ENCODE results near the gene PIGN. TPM values are rescaled to one million over a fixed set of nuclear protein-coding genes. Genes with fewer than 3 reads are reported as not detected.

PIGN gene, protein sequence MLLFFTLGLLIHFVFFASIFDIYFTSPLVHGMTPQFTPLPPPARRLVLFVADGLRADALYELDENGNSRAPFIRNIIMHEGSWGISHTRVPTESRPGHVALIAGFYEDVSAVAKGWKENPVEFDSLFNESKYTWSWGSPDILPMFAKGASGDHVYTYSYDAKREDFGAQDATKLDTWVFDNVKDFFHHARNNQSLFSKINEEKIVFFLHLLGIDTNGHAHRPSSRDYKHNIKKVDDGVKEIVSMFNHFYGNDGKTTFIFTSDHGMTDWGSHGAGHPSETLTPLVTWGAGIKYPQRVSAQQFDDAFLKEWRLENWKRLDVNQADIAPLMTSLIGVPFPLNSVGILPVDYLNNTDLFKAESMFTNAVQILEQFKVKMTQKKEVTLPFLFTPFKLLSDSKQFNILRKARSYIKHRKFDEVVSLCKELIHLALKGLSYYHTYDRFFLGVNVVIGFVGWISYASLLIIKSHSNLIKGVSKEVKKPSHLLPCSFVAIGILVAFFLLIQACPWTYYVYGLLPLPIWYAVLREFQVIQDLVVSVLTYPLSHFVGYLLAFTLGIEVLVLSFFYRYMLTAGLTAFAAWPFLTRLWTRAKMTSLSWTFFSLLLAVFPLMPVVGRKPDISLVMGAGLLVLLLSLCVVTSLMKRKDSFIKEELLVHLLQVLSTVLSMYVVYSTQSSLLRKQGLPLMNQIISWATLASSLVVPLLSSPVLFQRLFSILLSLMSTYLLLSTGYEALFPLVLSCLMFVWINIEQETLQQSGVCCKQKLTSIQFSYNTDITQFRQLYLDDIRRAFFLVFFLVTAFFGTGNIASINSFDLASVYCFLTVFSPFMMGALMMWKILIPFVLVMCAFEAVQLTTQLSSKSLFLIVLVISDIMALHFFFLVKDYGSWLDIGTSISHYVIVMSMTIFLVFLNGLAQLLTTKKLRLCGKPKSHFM
- 10 to 100 TPM; 10.5 to 13.7 TPM for polyA plus RNA-seq

DNA sequence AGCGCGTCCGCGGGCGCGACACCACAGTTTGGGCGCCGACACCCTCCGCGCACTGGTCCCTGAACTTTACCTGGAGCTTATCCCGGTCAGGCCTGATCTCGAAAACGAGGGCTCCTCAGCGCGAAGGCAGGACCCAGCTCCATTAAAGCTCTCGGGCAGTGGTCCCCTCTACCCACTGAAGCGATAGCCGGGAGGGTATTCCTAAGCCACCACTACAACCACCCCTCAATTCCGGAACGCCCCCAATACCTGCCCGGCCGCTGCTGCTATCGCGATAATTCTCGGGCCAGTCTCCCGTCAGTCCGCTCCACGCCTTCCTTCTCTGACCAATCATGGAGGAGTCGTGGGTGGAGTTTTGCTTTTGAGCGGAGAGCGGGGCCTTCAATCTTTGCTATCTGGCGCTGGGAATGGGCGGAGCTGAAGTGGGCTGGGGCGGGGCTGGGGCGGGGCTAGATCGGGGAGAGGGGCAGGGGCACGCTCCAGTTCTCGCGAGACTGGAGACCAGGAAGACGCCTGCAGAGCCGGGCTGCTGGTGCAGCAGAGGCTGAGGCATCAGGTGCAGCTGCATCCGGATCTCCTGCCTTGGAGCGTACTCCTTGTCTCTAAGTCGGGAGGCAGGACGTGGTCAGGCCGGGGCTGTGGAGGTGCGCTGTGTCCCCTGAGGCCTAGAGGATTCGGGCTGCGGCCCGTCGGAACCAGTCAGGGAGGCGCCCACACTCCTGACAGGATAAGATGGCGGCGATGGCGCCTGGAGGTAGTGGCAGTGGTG is at the start of gene PIGN, which contains the start of gene RELCH:
Gene PIGN, minus strand, starts transcription at position 283 of the 769 bp plus-strand sequence. CDS start 25,703 bp downstream, outside the sequence.
Gene RELCH, plus strand, starts transcription at position 482 of the 769 bp plus-strand sequence. Its CDS starts 251 bp downstream, at position 733.
- peaks cover 0 to 2% of the 10 kb centered on the region in 2 donors for H3K4me1 ChIP-seq (ENCODE audit: control insufficient read depth in 2 of 2, insufficient read depth in 2 of 2, low read length in 1 of 2)
- 0% methylated on average over 55 of the region's 55 CpGs for WGBS, 2 donors
- no peaks in the 10 kb centered on the region for H3K9me3 ChIP-seq (ENCODE audit: control insufficient read depth in 2 of 2, insufficient read depth in 1 of 2, low read depth in 1 of 2, low read length in 1 of 2)
- H3K27me3 ChIP-seq (ENCODE audit: control insufficient read depth in 1 of 2, insufficient read depth in 2 of 2, low read length in 2 of 2) = no peaks in the 10 kb centered on the region
- H3K4me3 ChIP-seq (ENCODE audit: low read depth in 1 of 2, low read length in 2 of 2) = peak within 1 kb of the TSS; percentile 98 to 99
- peak within 1 kb of the TSS; percentile 86 to 98 for H3K27ac ChIP-seq (ENCODE audit: low read depth in 2 of 2, low read length in 1 of 2)
- H3K36me3 ChIP-seq (ENCODE audit: control insufficient read depth in 2 of 2, insufficient read depth in 2 of 2, low read length in 1 of 2) = no peaks in the 10 kb centered on the region

DNA sequence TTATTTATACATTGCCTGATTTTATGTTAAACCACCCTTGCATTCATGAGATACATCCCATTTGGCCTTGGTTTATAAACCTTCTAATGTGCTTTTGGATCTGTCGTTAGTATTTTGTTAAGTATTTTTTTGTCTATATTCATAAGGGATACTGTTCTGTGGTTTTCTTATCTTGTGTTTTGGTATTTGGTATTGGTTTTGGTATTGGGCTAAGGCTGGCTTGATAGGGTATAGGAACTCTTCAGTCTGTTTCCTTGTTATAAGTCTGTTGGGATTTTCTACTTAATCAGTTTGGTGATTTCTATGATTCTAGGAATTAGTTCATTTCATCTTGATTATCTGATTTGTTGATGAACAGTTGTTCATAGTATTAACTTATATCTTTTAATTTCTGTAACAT is 49.4 kb upstream of the PIGN start:
- Histone ChIP-seq H3K27me3 (ENCODE audit: control insufficient read depth in 1 of 2, insufficient read depth in 2 of 2, low read length in 2 of 2) (no peaks in the 10 kb centered on the region), H3K9me3 (ENCODE audit: control insufficient read depth in 2 of 2, insufficient read depth in 1 of 2, low read depth in 1 of 2, low read length in 1 of 2) (no peaks in the 10 kb centered on the region), H3K4me3 (ENCODE audit: low read depth in 1 of 2, low read length in 2 of 2) (no peak overlapping the region), H3K4me1 (ENCODE audit: control insufficient read depth in 2 of 2, insufficient read depth in 2 of 2, low read length in 1 of 2) (no peaks in the 10 kb centered on the region), H3K36me3 (ENCODE audit: control insufficient read depth in 2 of 2, insufficient read depth in 2 of 2, low read length in 1 of 2) (peaks cover 0 to 6% of the 10 kb centered on the region in 2 donors), H3K27ac (ENCODE audit: low read depth in 2 of 2, low read length in 1 of 2) (no peak overlapping the region)
- 95 to 98% methylated on average over 1 of the region's 1 CpG for WGBS, 2 donors

DNA sequence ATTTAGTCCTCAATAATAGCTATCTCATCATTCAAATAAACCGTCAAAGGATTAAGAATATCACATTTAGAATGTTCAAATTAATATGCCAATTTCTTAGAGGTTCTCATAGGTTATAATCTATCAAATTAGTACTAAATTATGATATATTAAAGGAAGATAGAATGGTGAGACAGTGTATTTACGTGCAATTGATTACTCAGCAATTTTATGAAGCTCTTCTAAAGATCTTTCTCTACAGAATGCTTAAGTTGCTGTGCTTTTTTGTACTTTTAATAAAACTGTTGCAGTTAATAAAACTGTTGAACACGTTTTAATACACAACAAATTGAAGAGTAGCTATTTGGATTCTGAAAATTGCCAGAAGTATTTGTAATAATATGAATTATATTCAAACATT is 39.2 kb upstream of the PIGN start:
- H3K4me3 ChIP-seq (ENCODE audit: low read depth in 1 of 2, low read length in 2 of 2) = no peak overlapping the region
- peaks cover 0 to 2% of the 10 kb centered on the region in 2 donors for H3K36me3 ChIP-seq (ENCODE audit: control insufficient read depth in 2 of 2, insufficient read depth in 2 of 2, low read length in 1 of 2)
- peaks cover 0 to 2% of the 10 kb centered on the region in 2 donors for H3K9me3 ChIP-seq (ENCODE audit: control insufficient read depth in 2 of 2, insufficient read depth in 1 of 2, low read depth in 1 of 2, low read length in 1 of 2)
- no peaks in the 10 kb centered on the region for H3K4me1 ChIP-seq (ENCODE audit: control insufficient read depth in 2 of 2, insufficient read depth in 2 of 2, low read length in 1 of 2)
- 95 to 97% methylated on average over 3 of the region's 3 CpGs for WGBS, 2 donors
- H3K27me3 ChIP-seq (ENCODE audit: control insufficient read depth in 1 of 2, insufficient read depth in 2 of 2, low read length in 2 of 2) = no peaks in the 10 kb centered on the region
- no peak overlapping the region for H3K27ac ChIP-seq (ENCODE audit: low read depth in 2 of 2, low read length in 1 of 2)

DNA sequence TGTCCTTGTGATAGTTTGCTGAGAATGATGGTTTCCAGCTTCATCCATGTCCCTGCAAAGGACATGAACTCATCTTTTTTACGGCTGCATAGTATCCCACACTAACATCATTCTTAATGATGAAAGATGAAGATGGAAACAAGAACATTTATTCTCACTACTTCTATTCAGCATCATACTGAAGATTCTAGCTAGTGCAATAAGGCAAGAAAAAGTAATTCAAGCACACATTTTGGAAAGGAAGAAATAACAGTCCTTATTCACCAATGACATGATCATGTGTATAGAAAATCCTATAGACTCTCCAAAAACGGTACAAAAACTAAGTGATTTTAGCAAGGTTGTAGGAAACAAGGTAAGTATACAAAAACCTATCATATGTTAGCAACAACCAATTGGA is 37.4 kb upstream of the PIGN start:
- H3K27ac ChIP-seq (ENCODE audit: low read depth in 2 of 2, low read length in 1 of 2) = no peak overlapping the region
- H3K4me1 ChIP-seq (ENCODE audit: control insufficient read depth in 2 of 2, insufficient read depth in 2 of 2, low read length in 1 of 2) = no peaks in the 10 kb centered on the region
- H3K36me3 ChIP-seq (ENCODE audit: control insufficient read depth in 2 of 2, insufficient read depth in 2 of 2, low read length in 1 of 2) = peaks cover 0 to 2% of the 10 kb centered on the region in 2 donors
- H3K27me3 ChIP-seq (ENCODE audit: control insufficient read depth in 1 of 2, insufficient read depth in 2 of 2, low read length in 2 of 2) = no peaks in the 10 kb centered on the region
- WGBS, 2 donors = 98 to 100% methylated on average over 2 of the region's 2 CpGs
- no peak overlapping the region for H3K4me3 ChIP-seq (ENCODE audit: low read depth in 1 of 2, low read length in 2 of 2)
- peaks cover 0 to 2% of the 10 kb centered on the region in 2 donors for H3K9me3 ChIP-seq (ENCODE audit: control insufficient read depth in 2 of 2, insufficient read depth in 1 of 2, low read depth in 1 of 2, low read length in 1 of 2)

DNA sequence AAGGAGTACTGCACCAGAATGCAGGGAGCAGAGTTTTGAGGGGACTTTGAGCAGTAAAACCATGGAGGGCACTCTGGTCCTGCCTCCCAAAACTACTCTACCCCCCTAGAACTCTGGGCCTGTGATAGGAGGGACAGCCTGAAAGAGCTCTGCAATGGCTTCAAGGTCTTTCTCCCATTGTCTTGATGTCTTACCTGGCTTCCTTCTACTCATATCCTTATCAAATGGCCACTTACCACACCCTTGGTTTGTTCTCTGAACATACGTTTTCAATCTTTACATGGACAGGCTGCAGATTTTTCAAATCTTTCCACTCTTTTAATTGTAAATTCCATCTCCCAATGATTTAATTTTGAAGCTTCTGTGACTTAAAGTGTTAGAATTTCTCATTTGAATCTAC is 27.9 kb upstream of the PIGN start:
- Histone ChIP-seq H3K27me3 (ENCODE audit: control insufficient read depth in 1 of 2, insufficient read depth in 2 of 2, low read length in 2 of 2) (no peaks in the 10 kb centered on the region), H3K36me3 (ENCODE audit: control insufficient read depth in 2 of 2, insufficient read depth in 2 of 2, low read length in 1 of 2) (peaks cover 10 to 11% of the 10 kb centered on the region in 2 donors), H3K4me3 (ENCODE audit: low read depth in 1 of 2, low read length in 2 of 2) (no peak overlapping the region), H3K4me1 (ENCODE audit: control insufficient read depth in 2 of 2, insufficient read depth in 2 of 2, low read length in 1 of 2) (no peaks in the 10 kb centered on the region), H3K27ac (ENCODE audit: low read depth in 2 of 2, low read length in 1 of 2) (no peak overlapping the region), H3K9me3 (ENCODE audit: control insufficient read depth in 2 of 2, insufficient read depth in 1 of 2, low read depth in 1 of 2, low read length in 1 of 2) (no peaks in the 10 kb centered on the region)
- WGBS, 2 donors = 73 to 79% methylated on average over 1 of the region's 1 CpG

DNA sequence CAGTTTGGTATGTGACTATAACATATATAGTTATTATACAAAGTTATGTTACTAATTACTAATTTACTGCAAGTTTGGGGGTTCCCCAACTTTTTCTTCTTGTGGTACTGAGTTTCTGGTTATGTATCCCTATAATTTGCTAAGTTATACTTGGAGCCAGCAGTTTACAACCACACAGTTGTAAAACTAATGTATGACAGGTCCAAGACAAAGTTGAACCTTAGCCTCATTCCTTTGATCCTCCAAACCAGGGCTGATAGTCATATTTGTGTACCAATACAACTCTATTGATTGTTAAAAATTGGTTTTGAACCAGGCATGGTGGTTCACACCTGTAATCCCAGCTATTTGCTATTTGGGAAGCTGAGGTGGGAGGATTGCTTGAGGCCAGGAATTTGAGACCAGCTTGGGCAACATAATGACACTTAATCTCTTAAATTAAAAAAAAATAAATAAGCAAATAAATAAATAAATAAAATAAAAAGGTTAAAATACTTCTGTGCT is 24.5 kb upstream of the PIGN start:
- Histone ChIP-seq H3K4me3 (ENCODE audit: low read depth in 1 of 2, low read length in 2 of 2) (no peak overlapping the region), H3K4me1 (ENCODE audit: control insufficient read depth in 2 of 2, insufficient read depth in 2 of 2, low read length in 1 of 2) (no peaks in the 10 kb centered on the region), H3K27ac (ENCODE audit: low read depth in 2 of 2, low read length in 1 of 2) (no peak overlapping the region), H3K36me3 (ENCODE audit: control insufficient read depth in 2 of 2, insufficient read depth in 2 of 2, low read length in 1 of 2) (peaks cover 10 to 11% of the 10 kb centered on the region in 2 donors), H3K27me3 (ENCODE audit: control insufficient read depth in 1 of 2, insufficient read depth in 2 of 2, low read length in 2 of 2) (no peaks in the 10 kb centered on the region), H3K9me3 (ENCODE audit: control insufficient read depth in 2 of 2, insufficient read depth in 1 of 2, low read depth in 1 of 2, low read length in 1 of 2) (no peaks in the 10 kb centered on the region)

DNA sequence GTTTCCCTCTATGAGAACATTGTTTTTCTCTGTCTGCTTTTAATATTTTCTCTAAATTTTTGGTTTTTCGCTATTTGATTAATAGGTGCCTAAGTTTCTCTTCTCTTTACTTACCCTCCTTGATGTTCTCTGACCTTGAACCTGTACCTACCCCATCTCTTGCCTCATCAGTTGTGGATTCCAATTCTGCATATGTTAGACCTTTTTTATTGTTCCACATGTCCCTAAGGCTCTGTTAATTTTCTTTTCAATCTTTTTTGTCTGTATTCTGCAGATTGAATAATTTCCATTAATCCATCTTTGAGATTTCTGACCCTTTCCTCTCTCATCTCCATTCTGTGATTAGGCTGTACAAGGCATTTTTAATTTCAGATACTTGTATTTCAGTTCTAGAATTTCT is 23.3 kb upstream of the PIGN start:
- H3K27ac ChIP-seq (ENCODE audit: low read depth in 2 of 2, low read length in 1 of 2) = no peak overlapping the region
- no peaks in the 10 kb centered on the region for H3K4me1 ChIP-seq (ENCODE audit: control insufficient read depth in 2 of 2, insufficient read depth in 2 of 2, low read length in 1 of 2)
- H3K27me3 ChIP-seq (ENCODE audit: control insufficient read depth in 1 of 2, insufficient read depth in 2 of 2, low read length in 2 of 2) = no peaks in the 10 kb centered on the region
- peaks cover 10 to 11% of the 10 kb centered on the region in 2 donors for H3K36me3 ChIP-seq (ENCODE audit: control insufficient read depth in 2 of 2, insufficient read depth in 2 of 2, low read length in 1 of 2)
- H3K9me3 ChIP-seq (ENCODE audit: control insufficient read depth in 2 of 2, insufficient read depth in 1 of 2, low read depth in 1 of 2, low read length in 1 of 2) = no peaks in the 10 kb centered on the region
- WGBS, 2 donors = 94 to 100% methylated on average over 1 of the region's 1 CpG
- no peak overlapping the region for H3K4me3 ChIP-seq (ENCODE audit: low read depth in 1 of 2, low read length in 2 of 2)

DNA sequence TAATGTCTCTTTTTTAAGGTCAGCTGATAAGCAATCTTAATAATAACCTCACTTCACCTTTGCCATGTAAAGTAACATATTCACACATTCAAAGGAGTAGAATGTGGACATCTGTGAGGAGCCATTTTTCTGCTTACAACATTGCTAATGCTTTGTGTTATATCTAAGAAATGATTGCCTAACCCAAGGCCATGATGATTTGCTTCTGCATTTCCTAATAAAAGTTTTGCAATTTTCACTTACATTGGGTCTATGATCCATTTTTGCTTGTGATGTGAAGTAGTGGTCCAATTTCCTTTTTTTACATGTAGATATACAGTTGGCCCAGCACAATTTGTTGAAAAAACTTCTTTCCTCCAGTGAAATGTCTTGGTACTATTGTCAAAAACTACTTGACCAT is 22.2 kb upstream of the PIGN start:
- Histone ChIP-seq H3K4me1 (ENCODE audit: control insufficient read depth in 2 of 2, insufficient read depth in 2 of 2, low read length in 1 of 2) (no peaks in the 10 kb centered on the region), H3K36me3 (ENCODE audit: control insufficient read depth in 2 of 2, insufficient read depth in 2 of 2, low read length in 1 of 2) (peaks cover 4% of the 10 kb centered on the region in 2 donors), H3K9me3 (ENCODE audit: control insufficient read depth in 2 of 2, insufficient read depth in 1 of 2, low read depth in 1 of 2, low read length in 1 of 2) (no peaks in the 10 kb centered on the region), H3K27me3 (ENCODE audit: control insufficient read depth in 1 of 2, insufficient read depth in 2 of 2, low read length in 2 of 2) (no peaks in the 10 kb centered on the region), H3K4me3 (ENCODE audit: low read depth in 1 of 2, low read length in 2 of 2) (no peak overlapping the region), H3K27ac (ENCODE audit: low read depth in 2 of 2, low read length in 1 of 2) (no peak overlapping the region)

DNA sequence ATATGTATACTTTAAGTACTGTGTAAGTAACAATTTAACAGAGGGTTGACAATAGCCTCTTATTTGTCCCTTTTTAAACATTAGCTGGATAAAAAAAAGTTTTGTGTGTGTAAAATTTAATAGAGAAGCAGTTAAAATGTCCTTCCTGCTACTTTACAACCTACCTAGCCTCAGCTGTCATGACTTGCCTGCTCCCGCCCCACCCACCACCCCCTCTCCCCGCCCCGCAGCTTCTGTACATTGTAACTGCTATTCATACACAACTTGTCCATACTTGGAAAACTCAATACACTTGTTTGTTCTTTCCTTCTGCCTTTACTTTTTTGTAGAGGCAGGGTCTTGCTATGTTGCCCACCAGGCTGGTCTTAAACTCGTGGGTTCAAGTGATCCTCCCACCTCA is 19.7 kb upstream of the PIGN start:
- peak overlapping the region in 1 of 2 donors; percentile 40 for H3K27ac ChIP-seq (ENCODE audit: low read depth in 2 of 2, low read length in 1 of 2)
- 60 to 80% methylated on average over 4 of the region's 4 CpGs for WGBS, 2 donors
- H3K4me3 ChIP-seq (ENCODE audit: low read depth in 1 of 2, low read length in 2 of 2) = no peak overlapping the region
- H3K9me3 ChIP-seq (ENCODE audit: control insufficient read depth in 2 of 2, insufficient read depth in 1 of 2, low read depth in 1 of 2, low read length in 1 of 2) = no peaks in the 10 kb centered on the region
- no peaks in the 10 kb centered on the region for H3K27me3 ChIP-seq (ENCODE audit: control insufficient read depth in 1 of 2, insufficient read depth in 2 of 2, low read length in 2 of 2)
- no peaks in the 10 kb centered on the region for H3K4me1 ChIP-seq (ENCODE audit: control insufficient read depth in 2 of 2, insufficient read depth in 2 of 2, low read length in 1 of 2)
- no peaks in the 10 kb centered on the region for H3K36me3 ChIP-seq (ENCODE audit: control insufficient read depth in 2 of 2, insufficient read depth in 2 of 2, low read length in 1 of 2)

Data from esophagus (tissue), 2 donors.